Sigmoid colon (tissue), 4 donors: ENCODE measurements around the gene HECTD4.

Source experiments
- EP300 ChIP-seq, 4 donors: sonication (generic); formaldehyde crosslinking; IDR thresholded peaks; one replicate each; pipeline ENCODE4 v1.6.1; 2017; ENCODE audit warnings: antibody characterized with exemption in 4 of 4
- POLR2A ChIP-seq, 2 donors: fragments of 450-650 bp; IDR thresholded peaks; one replicate each; pipeline ENCODE4 v1.6.1; 2016; ENCODE audit warnings: antibody characterized with exemption in 2 of 2, mild to moderate bottlenecking in 2 of 2, moderate library complexity in 2 of 2
- POLR2AphosphoS5 ChIP-seq, 4 donors: sonication (generic); formaldehyde crosslinking; IDR thresholded peaks; one replicate each; pipeline ENCODE4 v1.6.1; 2017; ENCODE audit warnings: antibody characterized with exemption in 4 of 4
- TF ChIP-seq, protein P1 (sequence below), 4 experiments: fragments of 450-650 bp in 3 of 4; fragments of 200-600 bp in 1 of 4; IDR thresholded peaks; one replicate each; pipeline ENCODE4 v1.5.1; 2016 to 2019; ENCODE audit warnings: antibody characterized with exemption in 4 of 4, mild to moderate bottlenecking in 3 of 4, moderate library complexity in 2 of 4

DNA sequence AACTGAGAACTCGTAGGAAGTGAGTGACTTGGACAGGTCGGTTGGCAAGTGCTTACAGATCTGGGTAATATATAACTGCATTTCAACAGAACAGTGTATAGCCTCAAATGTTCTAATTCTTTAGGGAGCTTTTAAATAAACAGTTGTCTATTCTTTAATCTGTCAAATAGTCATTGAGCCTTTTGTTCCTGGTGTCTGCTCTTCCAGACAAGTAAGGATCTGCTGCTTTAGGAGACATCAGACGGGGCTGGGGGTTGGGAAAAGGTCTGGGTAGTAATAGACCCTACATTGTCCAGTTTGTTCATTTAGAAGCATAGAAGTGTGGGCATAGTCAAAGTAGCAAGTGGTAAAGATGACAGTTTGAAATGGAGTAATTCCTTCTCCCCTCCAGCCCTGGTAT is 38.5 kb upstream of the HECTD4 start:
- TF ChIP-seq, protein P1, sequence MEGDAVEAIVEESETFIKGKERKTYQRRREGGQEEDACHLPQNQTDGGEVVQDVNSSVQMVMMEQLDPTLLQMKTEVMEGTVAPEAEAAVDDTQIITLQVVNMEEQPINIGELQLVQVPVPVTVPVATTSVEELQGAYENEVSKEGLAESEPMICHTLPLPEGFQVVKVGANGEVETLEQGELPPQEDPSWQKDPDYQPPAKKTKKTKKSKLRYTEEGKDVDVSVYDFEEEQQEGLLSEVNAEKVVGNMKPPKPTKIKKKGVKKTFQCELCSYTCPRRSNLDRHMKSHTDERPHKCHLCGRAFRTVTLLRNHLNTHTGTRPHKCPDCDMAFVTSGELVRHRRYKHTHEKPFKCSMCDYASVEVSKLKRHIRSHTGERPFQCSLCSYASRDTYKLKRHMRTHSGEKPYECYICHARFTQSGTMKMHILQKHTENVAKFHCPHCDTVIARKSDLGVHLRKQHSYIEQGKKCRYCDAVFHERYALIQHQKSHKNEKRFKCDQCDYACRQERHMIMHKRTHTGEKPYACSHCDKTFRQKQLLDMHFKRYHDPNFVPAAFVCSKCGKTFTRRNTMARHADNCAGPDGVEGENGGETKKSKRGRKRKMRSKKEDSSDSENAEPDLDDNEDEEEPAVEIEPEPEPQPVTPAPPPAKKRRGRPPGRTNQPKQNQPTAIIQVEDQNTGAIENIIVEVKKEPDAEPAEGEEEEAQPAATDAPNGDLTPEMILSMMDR (IDR thresholded peaks at IDR 0.05) = no peak
- no peak for TF ChIP-seq POLR2AphosphoS5 (IDR thresholded peaks at IDR 0.05)
- no peak for TF ChIP-seq POLR2A (IDR thresholded peaks at IDR 0.05)
- no peak for TF ChIP-seq EP300 (IDR thresholded peaks at IDR 0.05)
